Left colon (tissue), 2 donors: Measurements from ENCODE around the gene ZNF154. TPM values are rescaled to one million over a fixed set of nuclear protein-coding genes. Genes with fewer than 3 reads are reported as not detected.

Experiments
- total RNA-seq, 2 donors: library from RNA; stranded (reverse); fragmentation: NEBNext Ultra II Directional; extraction: Animal tissue kit (Norgen Biotek cat#: 25700); gene quantifications; one replicate each; pipeline ENCODE4 v1.2.1, GENCODE V29; 2021
- donor health status: DM: no; HTN: no; CAD: no.
- donor health status: DM: yes; HTN: yes; CAD: no.

Gene ZNF154
- total RNA-seq, 2 donors from 2014 or later = 0.67 to 1.8 TPM

Other genes with a start within 250 kb of the ZNF154 start
- 1 to 10 TPM; 3.2 to 3.8 TPM for gene ZNF772, start 231.6 kb downstream of the ZNF154 start, total RNA-seq
- 1 to 10 TPM; 3.2 to 4.0 TPM for gene ZNF419, start 221.5 kb downstream of the ZNF154 start, total RNA-seq
- gene ZNF773, start 209.3 kb downstream of the ZNF154 start, total RNA-seq = 1 to 10 TPM; 2.6 to 5.0 TPM
- 1 to 10 TPM; 2.7 to 3.5 TPM for gene ZNF549, start 181.8 kb downstream of the ZNF154 start, total RNA-seq
- 1 to 10 TPM; 2.7 to 5.3 TPM for gene ZNF550, start 149.3 kb downstream of the ZNF154 start, total RNA-seq
- 1 to 10 TPM; 2.0 to 3.2 TPM for gene ZNF416, start 130.3 kb downstream of the ZNF154 start, total RNA-seq
- gene ZIK1, start 125.1 kb downstream of the ZNF154 start, total RNA-seq = 1 to 10 TPM in 1 of 2 donors, under 1 TPM in 1; 0.95 to 1.5 TPM
- gene ZNF530, start 109.3 kb downstream of the ZNF154 start, total RNA-seq = 1 to 10 TPM; 1.2 to 1.7 TPM
- 1 to 10 TPM; 7.4 to 9.0 TPM for gene ZNF134, start 95.0 kb downstream of the ZNF154 start, total RNA-seq
- gene ZNF211, start 76.0 kb downstream of the ZNF154 start, total RNA-seq = 1 to 10 TPM; 7.4 to 9.9 TPM
- not detected for gene ZSCAN4, start 40.3 kb downstream of the ZNF154 start, total RNA-seq
- gene ZNF551, start 27.2 kb downstream of the ZNF154 start, total RNA-seq = 1 to 10 TPM; 4.9 to 5.2 TPM
- gene ZNF671, start 18.4 kb upstream of the ZNF154 start, total RNA-seq = 1 to 10 TPM; 2.2 to 3.1 TPM
- gene ZNF776, start 37.6 kb upstream of the ZNF154 start, total RNA-seq = 10 to 100 TPM; 13.3 to 16.5 TPM
- gene ZNF586, start 60.5 kb upstream of the ZNF154 start, total RNA-seq = 10 to 100 TPM; 13.0 to 15.2 TPM
- 10 to 100 TPM; 24.1 to 31.7 TPM for gene ZNF552, start 105.7 kb upstream of the ZNF154 start, total RNA-seq
- gene ZNF587B, start 121.1 kb upstream of the ZNF154 start, total RNA-seq = 10 to 100 TPM; 13.0 to 22.4 TPM
- 10 to 100 TPM; 50.5 to 64.8 TPM for gene ZNF587, start 140.7 kb upstream of the ZNF154 start, total RNA-seq
- 10 to 100 TPM; 14.6 to 15.4 TPM for gene ZNF814, start 179.8 kb upstream of the ZNF154 start, total RNA-seq
- 10 to 100 TPM; 12.3 TPM for gene ZNF417, start 207.4 kb upstream of the ZNF154 start, total RNA-seq
- gene ZNF418, start 226.2 kb upstream of the ZNF154 start, total RNA-seq = 1 to 10 TPM in 1 of 2 donors, under 1 TPM in 1; 0.98 to 2.1 TPM
- 1 to 10 TPM; 2.6 to 3.0 TPM for gene ZNF256, start 238.5 kb upstream of the ZNF154 start, total RNA-seq